ENCODE measurements around the gene CLMP.

The CLMP gene

GRCh38 chr11:123173856-123174186 is 21.2 kb downstream of the CLMP start:
- CTCF ChIA-PET, result interaction anchor here (0.7 to 1.6 kb wide), 2 partner anchors 18 to 73 kb away, joined by 8 to 9 read pairs; no protein-coding TSS in a partner anchor
- POLR2A ChIA-PET (ENCODE audit: low non-redundant PET), result no interaction called here
- DNase-seq (ENCODE audit: low spot score), result no peak
- TF ChIP-seq, protein P1, sequence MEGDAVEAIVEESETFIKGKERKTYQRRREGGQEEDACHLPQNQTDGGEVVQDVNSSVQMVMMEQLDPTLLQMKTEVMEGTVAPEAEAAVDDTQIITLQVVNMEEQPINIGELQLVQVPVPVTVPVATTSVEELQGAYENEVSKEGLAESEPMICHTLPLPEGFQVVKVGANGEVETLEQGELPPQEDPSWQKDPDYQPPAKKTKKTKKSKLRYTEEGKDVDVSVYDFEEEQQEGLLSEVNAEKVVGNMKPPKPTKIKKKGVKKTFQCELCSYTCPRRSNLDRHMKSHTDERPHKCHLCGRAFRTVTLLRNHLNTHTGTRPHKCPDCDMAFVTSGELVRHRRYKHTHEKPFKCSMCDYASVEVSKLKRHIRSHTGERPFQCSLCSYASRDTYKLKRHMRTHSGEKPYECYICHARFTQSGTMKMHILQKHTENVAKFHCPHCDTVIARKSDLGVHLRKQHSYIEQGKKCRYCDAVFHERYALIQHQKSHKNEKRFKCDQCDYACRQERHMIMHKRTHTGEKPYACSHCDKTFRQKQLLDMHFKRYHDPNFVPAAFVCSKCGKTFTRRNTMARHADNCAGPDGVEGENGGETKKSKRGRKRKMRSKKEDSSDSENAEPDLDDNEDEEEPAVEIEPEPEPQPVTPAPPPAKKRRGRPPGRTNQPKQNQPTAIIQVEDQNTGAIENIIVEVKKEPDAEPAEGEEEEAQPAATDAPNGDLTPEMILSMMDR (conservative IDR thresholded peaks at IDR 0.05; ENCODE audit: low read depth), result no peak
- peak overlapping the region; percentile 90 for H3K27ac ChIP-seq

DNA sequence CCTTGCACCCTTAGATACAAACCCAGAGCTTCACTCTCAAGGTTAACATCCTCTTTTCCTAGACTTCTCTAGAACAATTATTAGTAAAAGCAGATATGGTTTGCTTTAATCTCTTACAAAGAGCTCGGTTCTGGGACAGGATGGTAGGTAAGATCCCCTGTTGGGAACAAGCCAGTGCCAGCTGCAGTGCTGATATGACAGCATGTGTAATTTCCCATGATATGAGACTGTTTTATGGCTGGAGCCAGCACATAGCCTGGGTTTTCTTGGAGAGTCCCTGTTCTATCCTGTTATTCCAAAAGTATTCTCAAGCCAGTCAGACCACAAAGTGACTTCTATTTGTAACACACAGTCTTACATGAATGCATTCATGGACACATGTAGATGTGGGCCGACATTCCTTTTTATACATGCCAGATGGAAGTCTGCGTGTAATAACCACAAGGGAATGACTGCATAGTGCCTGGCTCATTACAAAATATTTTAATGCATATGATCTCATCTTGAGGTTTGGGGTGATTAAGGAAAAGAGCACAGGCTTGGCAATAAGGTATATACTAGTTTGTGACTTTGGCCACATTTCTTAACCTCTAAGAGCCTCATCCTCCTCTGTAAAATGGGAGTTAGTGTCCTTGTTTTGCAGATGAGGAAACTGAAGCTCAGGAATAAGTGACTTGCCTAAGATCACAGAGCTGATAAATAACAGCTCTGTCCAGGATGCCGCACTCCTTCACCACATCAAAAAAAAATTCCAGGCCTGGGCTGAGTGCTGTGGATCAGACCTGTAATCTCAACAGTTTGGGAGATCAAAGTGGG is 21.8 kb downstream of the CLMP start:
- DNase-seq (ENCODE audit: low spot score), result peak; percentile 79
- peak overlapping the region; percentile 90 for H3K27ac ChIP-seq
- ChIA-PET CTCF (interaction anchor here (0.7 to 1.6 kb wide), 2 partner anchors 18 to 74 kb away, joined by 8 to 9 read pairs; no protein-coding TSS in a partner anchor), POLR2A (ENCODE audit: low non-redundant PET) (no interaction called here)
- TF ChIP-seq, protein P1 (conservative IDR thresholded peaks at IDR 0.05; ENCODE audit: low read depth), result no peak

GRCh38 chr11:123170929-123171328 is 24.1 kb downstream of the CLMP start:
- TF ChIP-seq, protein P1 (conservative IDR thresholded peaks at IDR 0.05; ENCODE audit: low read depth), result no peak
- no peak overlapping the region for H3K27ac ChIP-seq
- CTCF ChIA-PET, result no interaction called here
- no peak for DNase-seq (ENCODE audit: low spot score)
- POLR2A ChIA-PET (ENCODE audit: low non-redundant PET), result no interaction called here

GRCh38 chr11:123169821-123170220 is 25.2 kb downstream of the CLMP start:
- POLR2A ChIA-PET (ENCODE audit: low non-redundant PET), result no interaction called here

GRCh38 chr11:123168955-123169484 is 26.0 kb downstream of the CLMP start:
- ChIA-PET CTCF (no interaction called here), POLR2A (ENCODE audit: low non-redundant PET) (no interaction called here)

More at GRCh38 chr11:123169821-123170220, 25.2 kb downstream of the CLMP start:
- no peak for DNase-seq (ENCODE audit: low spot score)
- TF ChIP-seq, protein P1 (conservative IDR thresholded peaks at IDR 0.05; ENCODE audit: low read depth), result no peak
- no peak overlapping the region for H3K27ac ChIP-seq
- CTCF ChIA-PET, result no interaction called here

DNA sequence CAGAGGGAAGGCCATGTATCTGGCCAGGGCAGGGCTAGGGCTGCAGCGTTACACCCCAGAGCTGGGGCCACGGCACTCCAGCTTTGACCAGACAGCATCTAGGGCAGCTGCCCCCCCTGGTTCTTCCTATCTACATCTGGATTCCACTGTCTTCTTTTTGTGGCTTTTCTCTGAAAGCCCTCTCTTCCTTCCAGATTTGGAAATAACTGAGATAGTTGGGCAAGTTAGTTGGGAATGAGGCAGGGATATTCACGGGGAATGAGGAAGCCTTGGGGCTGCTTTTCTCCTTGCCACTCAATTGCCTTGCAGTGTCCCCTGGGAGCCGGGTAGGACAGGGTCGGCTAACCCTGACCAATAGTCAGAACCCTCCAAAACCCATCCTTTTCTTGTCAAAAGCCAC is 26.8 kb downstream of the CLMP start:
- ChIA-PET POLR2A (ENCODE audit: low non-redundant PET) (no interaction called here), CTCF (no interaction called here)
- TF ChIP-seq, protein P1 (conservative IDR thresholded peaks at IDR 0.05; ENCODE audit: low read depth), result no peak
- DNase-seq (ENCODE audit: low spot score), result no peak
- peak overlapping the region; percentile 3; the same call in 1 of the 2 replicates for H3K27ac ChIP-seq

More at GRCh38 chr11:123168955-123169484, 26.0 kb downstream of the CLMP start:
- DNase-seq (ENCODE audit: low spot score), result no peak
- TF ChIP-seq, protein P1 (conservative IDR thresholded peaks at IDR 0.05; ENCODE audit: low read depth), result no peak
- H3K27ac ChIP-seq, result 0 out of 2 replicates have a peak overlapping the region, but pooled peaks have one; percentile 13

All from RWPE1 (cell line).